HEK293T (cell line): ENCODE results near the gene FUBP1.

Experiments
- CTCF ChIA-PET: fragments of 350-600 bp; formaldehyde crosslinking; extraction: SDS; loops from one replicate; lab custom pipeline; 2021; ENCODE audit warnings: antibody characterized with exemption, inconsistent platforms; lab: Yijun Ruan, JAX
- POLR2A ChIA-PET: fragments of 350-600 bp; formaldehyde crosslinking; extraction: SDS; loops from one replicate; lab custom pipeline; 2020; ENCODE audit warnings: antibody characterized with exemption, inconsistent platforms; lab: Yijun Ruan, JAX
- DNase-seq: peaks from one replicate; pipeline ENCODE4 v3.0.0; 2012; ENCODE audit warnings: mixed read lengths; ENCODE audit errors: extremely low spot score
- ARNT ChIP-seq: fragments of 450-650 bp; IDR thresholded peaks from 2 replicates; pipeline ENCODE4 v1.6.1; 2017; ENCODE audit warnings: mild to moderate bottlenecking
- BHLHE40 ChIP-seq: fragments of 450-650 bp; IDR thresholded peaks from 2 replicates; pipeline ENCODE4 v1.6.1; 2016; ENCODE audit warnings: mild to moderate bottlenecking, moderate library complexity, borderline replicate concordance
- CTBP1 ChIP-seq: fragments of 450-650 bp; IDR thresholded peaks from 2 replicates; pipeline ENCODE4 v1.6.1; 2016; ENCODE audit warnings: borderline replicate concordance
- ELF4 ChIP-seq: fragments of 450-650 bp; IDR thresholded peaks from 2 replicates; pipeline ENCODE4 v1.6.1; 2017; ENCODE audit warnings: antibody characterized with exemption
- FOXA1 ChIP-seq: fragments of 450-650 bp; IDR thresholded peaks from 2 replicates; pipeline ENCODE4 v1.6.1; 2016; ENCODE audit warnings: mild to moderate bottlenecking
- FOXK2 ChIP-seq: fragments of 450-650 bp; IDR thresholded peaks from 2 replicates; pipeline ENCODE4 v1.6.1; 2016; ENCODE audit warnings: mild to moderate bottlenecking
- FOXM1 ChIP-seq: fragments of 450-650 bp; IDR thresholded peaks from 2 replicates; pipeline ENCODE4 v1.6.1; 2017; ENCODE audit warnings: mild to moderate bottlenecking, borderline replicate concordance
- HDGF ChIP-seq: fragments of 450-650 bp; IDR thresholded peaks from 2 replicates; pipeline ENCODE4 v1.6.1; 2017; ENCODE audit warnings: antibody characterized with exemption, borderline replicate concordance
- L3MBTL2 ChIP-seq: fragments of 450-650 bp; conservative IDR thresholded peaks from 2 replicates; pipeline ENCODE4 v1.6.1; 2016; ENCODE audit warnings: mild to moderate bottlenecking
- LEF1 ChIP-seq: fragments of 450-650 bp; IDR thresholded peaks from 2 replicates; pipeline ENCODE4 v1.6.1; 2017; ENCODE audit warnings: mild to moderate bottlenecking, borderline replicate concordance
- NFRKB ChIP-seq: fragments of 450-650 bp; IDR thresholded peaks from 2 replicates; pipeline ENCODE4 v1.6.1; 2016; ENCODE audit warnings: mild to moderate bottlenecking, moderate library complexity
- SP1 ChIP-seq: fragments of 450-650 bp; IDR thresholded peaks from 2 replicates; pipeline ENCODE4 v1.6.1; 2017
- SUZ12 ChIP-seq: fragments of 450-650 bp; IDR thresholded peaks from 2 replicates; pipeline ENCODE4 v1.6.1; 2016; ENCODE audit warnings: mild to moderate bottlenecking
- TARDBP ChIP-seq: fragments of 450-650 bp; IDR thresholded peaks from 2 replicates; pipeline ENCODE4 v1.6.1; 2016
- ZNF384 ChIP-seq: fragments of 450-650 bp; IDR thresholded peaks from 2 replicates; pipeline ENCODE4 v1.6.1; 2016
- TF ChIP-seq, protein P1 (sequence below): fragments of 450-650 bp; IDR thresholded peaks from 2 replicates; pipeline ENCODE4 v1.6.1; 2016

The FUBP1 gene

GRCh38 chr1:77945345-77945744 is 33.5 kb downstream of the FUBP1 start:
- TF ChIP-seq SP1 = no peak
- ChIA-PET CTCF (no interaction called here), POLR2A (no interaction called here)
- DNase-seq = no peak

DNA sequence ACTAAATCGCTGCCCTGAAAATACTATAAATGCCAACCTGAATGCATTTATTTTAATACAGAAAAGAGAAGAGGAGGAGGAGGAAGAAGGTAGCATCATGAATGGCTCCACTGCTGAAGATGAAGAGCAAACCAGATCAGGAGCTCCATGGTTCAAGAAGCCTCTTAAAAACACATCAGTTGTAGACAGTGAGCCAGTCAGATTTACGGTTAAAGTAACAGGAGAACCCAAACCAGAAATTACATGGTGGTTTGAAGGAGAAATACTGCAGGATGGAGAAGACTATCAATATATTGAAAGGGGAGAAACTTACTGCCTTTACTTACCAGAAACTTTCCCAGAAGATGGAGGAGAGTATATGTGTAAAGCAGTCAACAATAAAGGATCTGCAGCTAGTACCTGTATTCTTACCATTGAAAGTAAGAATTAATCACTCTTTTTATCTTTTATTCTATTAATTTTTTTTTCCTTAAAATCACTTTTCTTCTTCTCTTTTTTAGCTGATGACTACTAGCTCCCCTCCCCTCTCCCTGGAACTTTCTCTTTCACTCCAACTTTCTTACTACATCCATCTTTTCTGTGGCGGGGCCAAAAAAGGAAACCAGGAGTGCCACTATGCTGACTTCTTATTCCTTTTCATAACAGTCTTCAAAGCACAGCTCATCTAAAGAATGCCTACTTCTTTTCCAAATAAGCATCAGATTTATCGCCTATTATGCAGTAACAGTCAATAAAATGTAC is 36.3 kb downstream of the FUBP1 start:
- POLR2A ChIA-PET = interaction anchor here (0.6 kb wide), 1 partner anchor 62 kb away, joined by 3 read pairs; the partner anchor contains the start of gene DNAJB4
- DNase-seq = no peak
- TF ChIP-seq FOXK2 (no peak), HDGF (no peak), L3MBTL2 (no peak), SP1 (no peak), BHLHE40 (no peak), CTBP1 (no peak), ZNF384 (no peak), FOXM1 (no peak), NFRKB (no peak), TARDBP (no peak), FOXA1 (no peak), ARNT (no peak)
- TF ChIP-seq, protein P1, sequence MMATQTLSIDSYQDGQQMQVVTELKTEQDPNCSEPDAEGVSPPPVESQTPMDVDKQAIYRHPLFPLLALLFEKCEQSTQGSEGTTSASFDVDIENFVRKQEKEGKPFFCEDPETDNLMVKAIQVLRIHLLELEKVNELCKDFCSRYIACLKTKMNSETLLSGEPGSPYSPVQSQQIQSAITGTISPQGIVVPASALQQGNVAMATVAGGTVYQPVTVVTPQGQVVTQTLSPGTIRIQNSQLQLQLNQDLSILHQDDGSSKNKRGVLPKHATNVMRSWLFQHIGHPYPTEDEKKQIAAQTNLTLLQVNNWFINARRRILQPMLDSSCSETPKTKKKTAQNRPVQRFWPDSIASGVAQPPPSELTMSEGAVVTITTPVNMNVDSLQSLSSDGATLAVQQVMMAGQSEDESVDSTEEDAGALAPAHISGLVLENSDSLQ = no peak
- CTCF ChIA-PET = no interaction called here

DNA sequence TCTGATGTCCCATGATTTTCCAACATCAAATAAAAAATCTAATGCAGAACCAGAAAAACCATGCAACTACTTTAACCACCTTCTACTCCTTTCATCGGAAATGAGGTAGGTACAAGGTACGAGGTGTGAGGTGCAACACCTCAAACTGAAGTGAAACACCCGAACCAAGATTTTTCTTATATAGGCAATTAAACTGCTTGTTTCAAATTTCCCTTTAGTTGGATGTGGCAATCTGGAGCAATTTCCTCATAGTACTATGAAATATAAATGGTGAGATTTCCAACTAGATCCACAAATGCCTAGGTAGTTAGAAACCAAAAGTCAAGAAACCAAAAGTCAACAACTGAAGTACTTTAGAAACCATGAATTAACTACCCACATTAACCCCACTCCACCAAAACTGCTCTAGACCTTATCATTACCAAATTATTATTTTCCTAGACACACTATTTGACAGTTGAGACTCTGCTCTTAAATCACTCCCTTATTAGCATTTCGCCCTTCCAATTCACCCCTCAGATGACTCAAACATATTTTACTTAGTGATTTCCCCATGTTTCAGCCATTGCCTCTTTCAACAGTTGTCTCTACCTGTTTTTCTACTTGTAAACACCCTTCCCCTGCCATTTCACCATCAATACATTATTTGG is 37.8 kb downstream of the FUBP1 start:
- TF ChIP-seq, protein P1 = no peak
- TF ChIP-seq LEF1 = no peak
- TF ChIP-seq BHLHE40 = no peak
- no peak for TF ChIP-seq CTBP1
- no peak for TF ChIP-seq SP1
- TF ChIP-seq TARDBP = no peak
- TF ChIP-seq HDGF = no peak
- TF ChIP-seq NFRKB = 0 out of 2 replicates have a peak, but pooled peaks have one; percentile 24
- CTCF ChIA-PET = no interaction called here
- DNase-seq = no peak
- POLR2A ChIA-PET = no interaction called here

GRCh38 chr1:77938651-77939050 is 40.2 kb downstream of the FUBP1 start:
- CTCF ChIA-PET = no interaction called here
- DNase-seq = no peak

GRCh38 chr1:77929806-77930205 is 49.1 kb downstream of the FUBP1 start:
- DNase-seq = no peak
- ChIA-PET POLR2A (no interaction called here), CTCF (no interaction called here)
- TF ChIP-seq HDGF = no peak
- no peak for TF ChIP-seq FOXM1
- no peak for TF ChIP-seq ZNF384
- TF ChIP-seq SUZ12 = no peak
- no peak for TF ChIP-seq L3MBTL2
- no peak for TF ChIP-seq TARDBP
- TF ChIP-seq ARNT = no peak
- TF ChIP-seq CTBP1 = no peak
- TF ChIP-seq BHLHE40 = no peak
- TF ChIP-seq NFRKB = no peak
- TF ChIP-seq ELF4 = no peak
- TF ChIP-seq, protein P1 = no peak

More at GRCh38 chr1:77938651-77939050, 40.2 kb downstream of the FUBP1 start:
- TF ChIP-seq, protein P1 = no peak
- no peak for TF ChIP-seq FOXM1
- TF ChIP-seq SP1 = no peak
- no peak for TF ChIP-seq ARNT
- no peak for TF ChIP-seq BHLHE40
- no peak for TF ChIP-seq ZNF384
- no peak for TF ChIP-seq FOXA1
- no peak for TF ChIP-seq ELF4
- TF ChIP-seq CTBP1 = no peak
- no peak for TF ChIP-seq NFRKB
- no peak for TF ChIP-seq TARDBP
- no peak for TF ChIP-seq LEF1
- TF ChIP-seq SUZ12 = no peak
- TF ChIP-seq L3MBTL2 = no peak
- TF ChIP-seq HDGF = no peak
- POLR2A ChIA-PET = no interaction called here
